Measurements from ENCODE around the gene PPP2CA.
"Not testable (repeated sequence)": the region's sequence is repeated elsewhere in the genome, so short reads cannot be mapped to it uniquely, and the experiment has no call there.

The PPP2CA gene

DNA sequence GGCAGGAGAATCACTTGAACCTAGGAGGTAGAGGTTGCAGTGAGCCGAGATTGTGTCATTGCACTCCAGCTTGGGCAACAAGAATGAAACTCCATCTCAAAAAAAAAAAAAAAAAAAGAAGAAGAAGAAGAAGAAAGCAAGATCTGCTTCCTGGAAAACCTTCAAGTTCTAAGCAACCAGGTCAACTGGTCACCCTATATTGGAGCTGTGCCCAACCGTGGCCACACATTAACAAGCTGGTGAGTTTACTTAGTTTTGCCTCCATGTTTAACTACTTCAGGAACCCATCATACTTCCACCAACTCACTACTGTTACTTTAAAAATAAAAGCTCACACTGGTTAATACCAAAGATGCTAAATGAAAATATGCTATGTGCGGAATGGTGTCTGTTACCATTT, 36.8 kb downstream of the PPP2CA start:
- no peak for DNase-seq (ENCODE audit: low read depth)

DNA sequence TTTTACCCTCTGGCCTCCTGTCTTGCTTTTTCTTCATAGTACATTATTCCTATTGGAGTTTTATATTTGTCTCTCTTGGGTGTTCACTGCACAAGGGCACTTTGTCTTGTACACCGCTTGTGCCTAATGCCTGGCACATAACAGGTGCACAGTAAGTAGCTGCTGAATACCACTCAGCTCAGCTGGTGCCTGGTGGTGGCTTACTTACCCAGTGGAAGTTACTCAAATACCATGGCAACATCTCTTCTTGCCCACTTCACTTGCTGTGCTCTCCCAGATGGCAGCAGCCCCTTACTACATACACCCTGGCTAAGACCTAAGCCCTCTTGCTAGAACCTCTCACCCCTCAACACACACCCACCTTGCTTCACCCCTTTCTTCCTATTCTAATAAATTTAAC, 37.8 kb downstream of the PPP2CA start:
- no peak for DNase-seq (ENCODE audit: low read depth)

GRCh38 chr5:134184155-134185135, 41.4 kb downstream of the PPP2CA start:
- peak; percentile 71 for DNase-seq (ENCODE audit: low read depth)

GRCh38 chr5:134183481-134183880, 42.4 kb downstream of the PPP2CA start:
- DNase-seq (ENCODE audit: low read depth), result no peak

DNA sequence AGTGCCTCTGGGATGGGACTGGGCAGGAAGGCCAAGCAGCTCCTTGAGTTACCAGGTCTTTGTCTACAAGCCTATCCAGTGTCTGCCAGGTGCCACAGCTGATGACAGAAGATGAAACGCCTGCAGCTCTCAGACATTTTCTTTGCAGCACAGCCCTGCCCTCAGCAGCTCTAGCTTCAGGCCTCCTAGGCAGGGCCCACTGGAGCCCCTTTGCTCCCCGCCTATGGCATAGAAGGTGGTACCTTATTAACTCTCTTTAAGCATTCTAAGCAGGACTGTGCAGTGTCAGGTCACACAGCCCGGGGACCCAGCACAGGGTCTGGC, 47.8 kb downstream of the PPP2CA start:
- DNase-seq (ENCODE audit: low read depth), result no peak

GRCh38 chr5:134177369-134178095, 48.3 kb downstream of the PPP2CA start:
- peak; percentile 40 for DNase-seq (ENCODE audit: low read depth)

GRCh38 chr5:134176511-134177368, 49.1 kb downstream of the PPP2CA start, which contains the start of gene SKP1:
Gene SKP1 (minus strand): TSS chr5:134176950. CDS start chr5:134174022, 2,928 bp downstream.
- peak; percentile 81 for DNase-seq (ENCODE audit: low read depth)

GRCh38 chr5:134175921-134176510, 49.9 kb downstream of the PPP2CA start:
- peak; percentile 54 for DNase-seq (ENCODE audit: low read depth)

GRCh38 chr5:134174841-134175839, 50.7 kb downstream of the PPP2CA start:
- peak; percentile 63 for DNase-seq (ENCODE audit: low read depth)

DNA sequence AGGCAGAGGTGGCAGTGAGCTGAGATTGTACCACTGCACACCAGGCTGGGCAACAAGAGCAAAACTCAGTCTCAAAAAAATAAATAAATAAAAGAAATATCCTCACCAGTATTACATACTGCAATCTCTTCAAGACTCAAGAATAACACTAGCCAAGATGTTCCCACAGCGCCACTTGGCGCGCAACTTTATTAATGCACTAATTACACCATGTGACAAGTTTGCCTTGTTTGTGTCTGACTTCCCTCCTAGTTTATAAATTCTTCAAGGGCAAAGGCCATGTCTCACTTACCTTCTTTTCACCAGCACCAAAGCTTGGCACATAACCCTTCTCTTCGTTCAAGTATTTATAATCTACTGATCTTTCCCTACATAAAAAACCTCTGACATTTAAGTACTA, 53.9 kb downstream of the PPP2CA start:
- DNase-seq (ENCODE audit: low read depth), result no peak

DNA sequence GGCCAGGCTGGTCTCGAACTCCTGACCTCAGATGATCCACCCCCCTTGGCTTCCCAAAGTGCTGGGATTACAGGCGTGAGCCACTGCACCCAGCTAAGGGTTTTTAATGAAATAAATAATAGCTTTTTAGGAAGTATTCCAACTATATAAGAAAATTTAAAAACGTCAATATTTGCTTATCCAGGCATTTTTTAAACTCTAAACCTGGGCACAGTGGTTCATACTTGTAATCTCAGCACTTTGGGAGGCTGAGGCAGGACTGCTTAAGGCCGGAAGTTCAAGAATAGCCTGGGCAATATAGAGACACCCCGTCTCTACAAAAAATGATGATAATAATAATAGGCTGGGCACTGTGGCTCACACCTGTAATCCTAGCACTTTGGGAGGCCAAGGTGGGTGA, 63.3 kb downstream of the PPP2CA start:
- no peak for DNase-seq (ENCODE audit: low read depth)

DNA sequence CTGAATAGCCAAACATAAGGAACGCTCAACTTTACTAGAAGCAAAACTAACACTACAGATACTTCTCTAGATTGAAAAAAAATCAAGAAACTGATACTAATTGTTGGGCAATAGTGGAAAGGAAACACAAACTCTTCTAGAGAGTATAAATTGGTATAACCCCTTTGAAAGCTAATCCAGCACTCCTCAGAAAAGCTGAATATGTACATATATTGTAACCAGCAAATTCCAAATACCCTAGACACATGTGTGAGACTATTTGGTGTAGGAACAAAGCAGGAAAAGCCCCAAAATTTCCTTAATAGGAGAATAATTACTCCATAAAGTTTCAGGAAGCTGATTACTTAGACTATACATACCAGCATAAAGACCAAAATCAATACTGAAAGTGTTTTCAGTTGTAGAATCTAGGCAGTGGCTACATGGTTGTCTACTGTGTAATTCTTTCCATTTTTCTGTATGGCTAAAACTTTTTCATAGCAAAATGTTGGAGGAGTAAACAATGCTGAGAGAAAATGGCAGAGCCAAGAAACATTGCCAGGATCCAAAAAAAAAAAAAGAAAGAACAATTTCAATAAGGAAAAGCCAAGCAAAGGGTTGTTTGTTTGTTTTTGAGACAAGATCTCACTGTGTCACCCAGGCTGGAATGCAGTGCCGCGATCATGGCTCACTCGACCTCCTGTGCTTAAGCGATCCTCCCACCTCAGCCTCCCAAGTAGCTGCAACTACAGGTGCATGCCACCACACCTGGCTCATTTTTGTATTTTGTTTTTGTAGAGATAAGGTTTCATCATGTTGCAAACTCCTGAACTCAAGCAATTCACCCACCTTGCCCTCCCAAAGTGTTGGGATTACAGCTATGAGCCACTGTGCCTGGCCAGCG, 64.1 kb downstream of the PPP2CA start:
- no peak for DNase-seq (ENCODE audit: low read depth)

- no peak for DNase-seq (ENCODE audit: low read depth)
Observed at GRCh38 chr5:134153657-134154056, 72.2 kb downstream of the PPP2CA start.

- DNase-seq (ENCODE audit: low read depth), result no peak
Observed at GRCh38 chr5:134153241-134153640, 72.6 kb downstream of the PPP2CA start.

DNA sequence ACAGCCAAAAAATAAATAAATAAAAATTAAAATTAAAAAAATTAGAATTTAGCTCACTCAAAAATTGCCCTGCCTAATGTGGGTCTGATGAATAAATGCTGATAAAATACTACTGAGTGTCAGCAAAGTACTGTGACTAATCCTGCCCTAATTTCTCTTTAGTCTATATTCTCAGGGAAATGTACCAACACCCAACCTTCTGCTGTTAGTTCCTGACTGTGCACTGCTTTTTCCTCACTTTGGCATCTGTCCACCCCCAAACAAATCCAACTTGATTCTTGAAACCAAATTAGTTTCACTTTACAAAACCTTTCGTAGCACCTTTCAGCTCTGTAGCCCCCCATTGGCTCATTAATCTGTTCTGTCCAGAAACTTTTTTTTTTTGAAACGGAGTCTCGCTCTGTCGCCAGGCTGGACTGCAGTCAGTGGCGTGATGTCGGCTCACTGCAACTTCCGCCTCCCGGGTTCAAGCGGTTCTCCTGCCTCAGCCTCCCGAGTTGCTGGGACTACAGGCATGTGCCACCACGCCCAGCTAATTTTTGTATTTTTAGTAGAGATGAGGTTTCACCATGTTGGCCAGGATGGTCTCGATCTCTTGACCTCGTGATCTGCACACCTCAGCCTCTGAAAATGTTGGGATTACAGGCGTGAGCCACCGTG, 73.6 kb downstream of the PPP2CA start:
- DNase-seq (ENCODE audit: low read depth), result not testable (repeated sequence)

DNA sequence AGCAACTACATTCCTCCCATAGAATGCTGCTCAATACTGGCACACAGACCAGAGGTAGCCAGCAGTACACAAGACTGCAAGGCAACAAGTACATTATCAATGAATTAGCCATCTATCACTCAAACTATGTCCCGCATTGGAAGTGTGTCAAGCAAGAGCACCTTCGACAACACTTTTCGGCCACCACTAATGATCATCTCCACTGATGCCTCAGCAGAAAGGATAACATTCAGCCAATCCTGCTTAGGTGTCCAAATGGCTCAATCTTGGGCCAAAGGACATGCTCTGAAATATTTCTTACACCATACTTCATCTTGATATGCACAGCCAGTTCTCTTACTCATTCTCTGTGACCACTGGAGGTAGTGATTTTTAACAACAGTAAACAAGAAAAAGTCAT, 74.2 kb downstream of the PPP2CA start:
- DNase-seq (ENCODE audit: low read depth), result no peak

GRCh38 chr5:134149571-134150303, 76.1 kb downstream of the PPP2CA start:
- DNase-seq (ENCODE audit: low read depth), result no peak

- DNase-seq (ENCODE audit: low read depth), result no peak
Observed at GRCh38 chr5:134148986-134149539, 76.8 kb downstream of the PPP2CA start.

All from EH (cell line).